ENCODE results near the gene UBXN7.

DNA sequence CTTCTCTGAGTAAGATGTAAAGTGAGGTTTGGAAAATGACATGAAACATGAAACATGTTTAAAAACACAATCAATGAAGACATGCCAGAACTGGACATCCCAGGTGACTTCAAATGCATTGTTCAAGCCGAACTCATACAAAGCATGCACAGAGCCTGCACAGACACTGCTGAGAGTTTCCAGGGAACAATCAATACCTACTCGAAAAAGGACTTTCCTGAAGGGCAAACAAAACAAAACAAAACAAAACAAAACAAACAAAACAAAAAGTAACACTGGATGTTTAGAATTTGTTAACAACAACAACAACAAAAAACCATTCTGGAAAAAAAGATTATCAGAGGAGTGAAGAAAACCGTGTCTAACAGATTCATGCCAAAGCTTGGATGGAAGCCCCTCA lies 83.5 kb downstream of the UBXN7 start:
- TF ChIP-seq CTCF (IDR thresholded peaks at IDR 0.05) (no peak), POLR2AphosphoS5 (IDR thresholded peaks at IDR 0.05; ENCODE audit: low read depth, low read length) (no peak)
- TF ChIP-seq, protein P1, sequence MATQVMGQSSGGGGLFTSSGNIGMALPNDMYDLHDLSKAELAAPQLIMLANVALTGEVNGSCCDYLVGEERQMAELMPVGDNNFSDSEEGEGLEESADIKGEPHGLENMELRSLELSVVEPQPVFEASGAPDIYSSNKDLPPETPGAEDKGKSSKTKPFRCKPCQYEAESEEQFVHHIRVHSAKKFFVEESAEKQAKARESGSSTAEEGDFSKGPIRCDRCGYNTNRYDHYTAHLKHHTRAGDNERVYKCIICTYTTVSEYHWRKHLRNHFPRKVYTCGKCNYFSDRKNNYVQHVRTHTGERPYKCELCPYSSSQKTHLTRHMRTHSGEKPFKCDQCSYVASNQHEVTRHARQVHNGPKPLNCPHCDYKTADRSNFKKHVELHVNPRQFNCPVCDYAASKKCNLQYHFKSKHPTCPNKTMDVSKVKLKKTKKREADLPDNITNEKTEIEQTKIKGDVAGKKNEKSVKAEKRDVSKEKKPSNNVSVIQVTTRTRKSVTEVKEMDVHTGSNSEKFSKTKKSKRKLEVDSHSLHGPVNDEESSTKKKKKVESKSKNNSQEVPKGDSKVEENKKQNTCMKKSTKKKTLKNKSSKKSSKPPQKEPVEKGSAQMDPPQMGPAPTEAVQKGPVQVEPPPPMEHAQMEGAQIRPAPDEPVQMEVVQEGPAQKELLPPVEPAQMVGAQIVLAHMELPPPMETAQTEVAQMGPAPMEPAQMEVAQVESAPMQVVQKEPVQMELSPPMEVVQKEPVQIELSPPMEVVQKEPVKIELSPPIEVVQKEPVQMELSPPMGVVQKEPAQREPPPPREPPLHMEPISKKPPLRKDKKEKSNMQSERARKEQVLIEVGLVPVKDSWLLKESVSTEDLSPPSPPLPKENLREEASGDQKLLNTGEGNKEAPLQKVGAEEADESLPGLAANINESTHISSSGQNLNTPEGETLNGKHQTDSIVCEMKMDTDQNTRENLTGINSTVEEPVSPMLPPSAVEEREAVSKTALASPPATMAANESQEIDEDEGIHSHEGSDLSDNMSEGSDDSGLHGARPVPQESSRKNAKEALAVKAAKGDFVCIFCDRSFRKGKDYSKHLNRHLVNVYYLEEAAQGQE (IDR thresholded peaks at IDR 0.05; ENCODE audit: insufficient read depth in 1 of 2, low read depth in 2 of 2, low read length in 1 of 2), result no peak
